Neuronal stem cell (in vitro differentiated cells): ENCODE results near the gene ZNF334.
A peak's percentile ranks its signal among the peaks of the same experiment; 100 is the strongest.

Experiments used
- DNase-seq: peaks from one replicate; pipeline ENCODE4 v3.0.0-alpha.2; 2013; ENCODE audit warnings: low spot score
- H2AFZ ChIP-seq: one replicate; pipeline ENCODE4 v1.6.1; 2013; ENCODE audit warnings: mild to moderate bottlenecking, low read length, inconsistent platforms
- H2AK5ac ChIP-seq: 2 replicates; pipeline ENCODE4 v1.6.1; 2013; ENCODE audit warnings: low read depth, mild to moderate bottlenecking, inconsistent platforms, low read length, moderate library complexity, mixed read lengths
- H2BK120ac ChIP-seq: 2 replicates; pipeline ENCODE4 v1.6.1; 2013; ENCODE audit warnings: low read depth, mild to moderate bottlenecking, inconsistent platforms, low read length, moderate library complexity, mixed read lengths
- H2BK12ac ChIP-seq: one replicate; pipeline ENCODE4 v1.6.1; 2013; ENCODE audit warnings: low read length, inconsistent platforms
- H2BK15ac ChIP-seq: 2 replicates; pipeline ENCODE4 v1.6.1; 2013; ENCODE audit warnings: mild to moderate bottlenecking, low read length, inconsistent platforms, mixed read lengths
- H2BK5ac ChIP-seq: one replicate; pipeline ENCODE4 v1.6.1; 2013; ENCODE audit warnings: inconsistent platforms, mild to moderate bottlenecking, low read length, moderate library complexity
- H3K14ac ChIP-seq: one replicate; pipeline ENCODE4 v1.6.1; 2013; ENCODE audit warnings: low read length, inconsistent platforms
- H3K18ac ChIP-seq: 2 replicates; pipeline ENCODE4 v1.6.1; 2013; ENCODE audit warnings: low read length, inconsistent platforms
- H3K23ac ChIP-seq: 2 replicates; pipeline ENCODE4 v1.6.1; 2013; ENCODE audit warnings: low read depth, mild to moderate bottlenecking, mixed read lengths, low read length, inconsistent platforms; ENCODE audit not compliant: poor library complexity
- H3K27ac ChIP-seq: replicated peaks from 3 replicates; pipeline ENCODE4 v1.5.1; 2013; ENCODE audit warnings: low read length, inconsistent platforms
- H3K27me3 ChIP-seq, 3 experiments: 2 replicates each; pipeline ENCODE4 v1.6.1; 2013; ENCODE audit warnings: low read length in 3 of 3, mild to moderate bottlenecking in 2 of 3, inconsistent platforms in 1 of 3, low read depth in 1 of 3, mixed read lengths in 1 of 3, moderate library complexity in 1 of 3; ENCODE audit not compliant: control insufficient read depth in 3 of 3, insufficient read depth in 3 of 3
- H3K36me3 ChIP-seq, 2 donors: replicated peaks in 1 of 2; 2 replicates each; pipeline ENCODE4 v1.6.1; 2013; ENCODE audit warnings: low read length in 2 of 2; ENCODE audit not compliant: control insufficient read depth in 2 of 2, insufficient read depth in 2 of 2
- H3K4ac ChIP-seq: 2 replicates; pipeline ENCODE4 v1.6.1; 2013; ENCODE audit warnings: inconsistent platforms, mild to moderate bottlenecking, low read length, moderate library complexity
- H3K4me1 ChIP-seq, 2 donors: 1 replicate in 1 of 2; 2 replicates in 1 of 2; pipeline ENCODE4 v1.6.1; 2013; ENCODE audit warnings: low read length in 2 of 2, low read depth in 1 of 2; ENCODE audit not compliant: control insufficient read depth in 2 of 2, insufficient read depth in 1 of 2
- H3K4me2 ChIP-seq: one replicate; pipeline ENCODE4 v1.6.1; 2013; ENCODE audit warnings: mild to moderate bottlenecking, low read length, inconsistent platforms; ENCODE audit not compliant: insufficient read depth, poor library complexity, severe bottlenecking
- H3K4me3 ChIP-seq, 2 donors: 2 replicates each; pipeline ENCODE4 v1.5.1; 2013; ENCODE audit warnings: low read length in 2 of 2, mild to moderate bottlenecking in 2 of 2, inconsistent platforms in 1 of 2, moderate library complexity in 1 of 2
- H3K79me1 ChIP-seq: one replicate; pipeline ENCODE4 v1.6.1; 2013; ENCODE audit warnings: low read depth, mild to moderate bottlenecking, inconsistent platforms, low read length, moderate library complexity
- H3K9ac ChIP-seq: one replicate; pipeline ENCODE4 v1.6.1; 2013; ENCODE audit warnings: mild to moderate bottlenecking, low read depth, low read length, inconsistent platforms; ENCODE audit not compliant: poor library complexity
- H3K9me3 ChIP-seq, 2 donors: replicated peaks in 1 of 2; 2 replicates each; pipeline versions ENCODE3 to v1.6.1; 2013; ENCODE audit warnings: low read length in 2 of 2, mild to moderate bottlenecking in 2 of 2, inconsistent platforms in 1 of 2, low read depth in 1 of 2, mixed read lengths in 1 of 2, moderate library complexity in 1 of 2; ENCODE audit not compliant: control insufficient read depth in 2 of 2, insufficient read depth in 1 of 2
- H4K8ac ChIP-seq: one replicate; pipeline ENCODE4 v1.6.1; 2013; ENCODE audit warnings: low read depth, mild to moderate bottlenecking, inconsistent platforms, low read length, moderate library complexity
- H4K91ac ChIP-seq: one replicate; pipeline ENCODE4 v1.6.1; 2013; ENCODE audit warnings: low read length, low read depth, mild to moderate bottlenecking, inconsistent platforms; ENCODE audit not compliant: poor library complexity
- WGBS, 2 donors: extraction: QIAGEN DNeasy Blood & Tissue Kit; methylation state at CpG; one replicate each; pipeline ENCODE4 v1.1.7; 2013; ENCODE audit warnings: missing lambda C conversion rate in 2 of 2, mixed read lengths in 1 of 2; ENCODE audit not compliant: insufficient read length in 2 of 2, insufficient replicate concordance in 1 of 2; ENCODE audit errors: extremely low coverage in 2 of 2; 5-methylcytosine and 5-hydroxymethylcytosine counted together

ZNF334 gene

GRCh38 chr20:46547995-46548394 lies 34.6 kb upstream of the ZNF334 start:
- H3K79me1 ChIP-seq: no peaks in the 10 kb centered on the region
- no peaks in the 10 kb centered on the region for H3K36me3 ChIP-seq
- H3K9me3 ChIP-seq: no peaks in the 10 kb centered on the region
- H2AK5ac ChIP-seq: no peak overlapping the region
- no peak overlapping the region for H3K18ac ChIP-seq
- H3K23ac ChIP-seq: no peak overlapping the region
- no peak overlapping the region for H2BK12ac ChIP-seq
- no peak overlapping the region for H3K9ac ChIP-seq
- no peak overlapping the region for H3K4ac ChIP-seq
- H3K4me2 ChIP-seq: no peak overlapping the region
- no peak overlapping the region for H4K91ac ChIP-seq
- H2BK5ac ChIP-seq: no peak overlapping the region
- H3K27ac ChIP-seq: no peak overlapping the region
- H3K4me3 ChIP-seq: peak overlapping the region in 1 of 2 donors; percentile 13
- no peak for DNase-seq
- no peak overlapping the region for H2AFZ ChIP-seq
- no CpG with 5 or more reads among the region's 6 CpGs for WGBS, 2 donors
- H3K27me3 ChIP-seq: no peaks in the 10 kb centered on the region
- no peak overlapping the region for H2BK120ac ChIP-seq
- H3K4me1 ChIP-seq: peaks cover 1 to 16% of the 10 kb centered on the region in 2 donors
- no peak overlapping the region for H2BK15ac ChIP-seq
- no peak overlapping the region for H4K8ac ChIP-seq
- H3K14ac ChIP-seq: no peak overlapping the region

DNA sequence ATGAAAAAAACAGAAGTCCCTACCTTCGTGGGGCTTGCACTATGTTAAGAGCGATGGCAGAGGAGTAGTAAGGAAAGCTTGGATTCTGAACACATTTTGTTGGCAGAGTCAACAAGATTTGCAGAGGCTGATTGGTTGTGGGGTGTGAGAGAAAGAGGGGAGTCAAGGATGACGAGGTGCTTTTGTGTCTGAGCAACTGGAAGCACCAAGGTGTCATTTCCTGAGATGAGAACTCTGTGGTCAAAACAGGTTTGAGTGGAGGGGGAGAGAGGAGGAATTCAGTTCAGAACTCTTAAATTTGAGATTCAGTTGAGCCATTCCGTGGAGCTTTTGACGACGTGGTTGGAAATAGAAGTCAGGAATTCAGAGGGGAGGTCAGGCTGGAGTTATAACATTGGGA lies 33.6 kb upstream of the ZNF334 start:
- Histone ChIP-seq H3K36me3 (no peaks in the 10 kb centered on the region), H4K91ac (no peak overlapping the region), H3K23ac (no peak overlapping the region), H2BK12ac (no peak overlapping the region), H3K4me3 (no peak overlapping the region), H2BK5ac (no peak overlapping the region), H3K4me1 (peaks cover under 1 to 6% of the 10 kb centered on the region in 2 donors), H3K9me3 (no peaks in the 10 kb centered on the region), H2AFZ (no peak overlapping the region), H2AK5ac (no peak overlapping the region), H3K4me2 (no peak overlapping the region), H2BK120ac (no peak overlapping the region), H3K14ac (no peak overlapping the region), H3K79me1 (no peaks in the 10 kb centered on the region), H2BK15ac (no peak overlapping the region), H3K9ac (no peak overlapping the region), H3K18ac (no peak overlapping the region), H3K27ac (no peak overlapping the region), H3K27me3 (no peaks in the 10 kb centered on the region), H4K8ac (no peak overlapping the region), H3K4ac (no peak overlapping the region)
- no CpG with 5 or more reads among the region's 6 CpGs for WGBS, 2 donors
- DNase-seq: no peak

DNA sequence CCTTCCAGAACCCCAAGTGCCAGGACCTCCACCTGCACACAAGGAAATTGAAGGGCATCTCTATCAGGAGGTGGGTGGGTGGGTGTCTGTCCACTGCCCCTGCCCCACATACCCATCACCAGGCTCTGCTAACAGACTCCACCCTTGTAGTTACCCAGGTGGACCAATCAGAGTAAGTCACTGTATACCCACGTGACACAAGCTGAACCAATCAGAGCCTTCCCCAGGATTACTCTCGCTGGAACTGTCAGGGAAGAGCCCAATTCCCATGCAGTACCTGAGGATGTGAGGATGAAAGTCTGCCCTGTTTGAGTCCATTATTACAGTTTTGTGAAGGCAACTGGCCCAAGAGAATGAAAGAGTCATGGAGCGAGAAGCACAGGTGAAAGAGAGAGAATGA lies 32.9 kb upstream of the ZNF334 start:
- H3K9ac ChIP-seq: no peak overlapping the region
- H2BK5ac ChIP-seq: no peak overlapping the region
- H3K27ac ChIP-seq: no peak overlapping the region
- H4K8ac ChIP-seq: peak overlapping the region; percentile 55
- no peak overlapping the region for H3K4me3 ChIP-seq
- H2BK120ac ChIP-seq: no peak overlapping the region
- H3K36me3 ChIP-seq: no peaks in the 10 kb centered on the region
- no peaks in the 10 kb centered on the region for H3K9me3 ChIP-seq
- no peak overlapping the region for H3K4me2 ChIP-seq
- no peak overlapping the region for H2AFZ ChIP-seq
- H2BK12ac ChIP-seq: no peak overlapping the region
- H3K18ac ChIP-seq: no peak overlapping the region
- no peak overlapping the region for H3K14ac ChIP-seq
- H3K4me1 ChIP-seq: no peaks in the 10 kb centered on the region
- H3K79me1 ChIP-seq: no peaks in the 10 kb centered on the region
- H3K23ac ChIP-seq: no peak overlapping the region
- H4K91ac ChIP-seq: no peak overlapping the region
- DNase-seq: no peak
- no peaks in the 10 kb centered on the region for H3K27me3 ChIP-seq
- no peak overlapping the region for H2BK15ac ChIP-seq
- no peak overlapping the region for H3K4ac ChIP-seq
- H2AK5ac ChIP-seq: no peak overlapping the region
- WGBS, 2 donors: no CpG with 5 or more reads among the region's 3 CpGs

DNA sequence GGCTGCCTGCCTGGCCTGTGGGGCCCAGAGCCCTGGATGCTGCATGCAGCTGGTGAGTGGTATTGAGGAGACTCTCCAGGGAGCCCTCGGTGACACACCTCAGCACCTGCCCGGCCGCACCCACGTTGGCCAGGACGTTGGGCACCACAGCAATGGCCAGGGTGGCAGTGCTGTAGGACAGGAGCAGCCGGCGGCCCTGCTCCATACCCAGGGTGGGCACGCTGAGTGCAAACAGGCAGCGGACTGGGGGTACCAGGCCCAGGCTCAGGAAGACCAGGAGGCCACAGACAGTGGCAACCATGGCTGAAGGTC lies 32.4 kb upstream of the ZNF334 start:
- Histone ChIP-seq H3K36me3 (no peaks in the 10 kb centered on the region), H3K27ac (no peak overlapping the region)

More for the DNA sequence above, 32.4 kb upstream of the ZNF334 start:
- Histone ChIP-seq H2BK15ac (no peak overlapping the region), H2BK12ac (no peak overlapping the region), H3K4me3 (no peak overlapping the region), H3K4me2 (no peak overlapping the region), H2BK120ac (no peak overlapping the region), H2AFZ (no peak overlapping the region), H3K27me3 (no peaks in the 10 kb centered on the region), H2BK5ac (no peak overlapping the region), H3K14ac (no peak overlapping the region), H3K79me1 (no peaks in the 10 kb centered on the region), H3K9me3 (no peaks in the 10 kb centered on the region), H3K4me1 (no peaks in the 10 kb centered on the region), H3K18ac (no peak overlapping the region), H2AK5ac (no peak overlapping the region), H3K23ac (no peak overlapping the region), H4K8ac (no peak overlapping the region), H3K4ac (no peak overlapping the region), H3K9ac (no peak overlapping the region), H4K91ac (no peak overlapping the region)
- WGBS, 2 donors: no CpG with 5 or more reads among the region's 9 CpGs
- DNase-seq: no peak
